HepG2 (cell line): Measurements from ENCODE around the gene BPHL. TPM values are rescaled to one million over a fixed set of nuclear protein-coding genes. Genes with fewer than 3 reads are reported as not detected.
A peak's percentile ranks its signal among the peaks of the same experiment; 100 is the strongest.

Experiments
- AGO1 ChIP-seq: fragments of 200-400 bp; formaldehyde crosslinking; IDR thresholded peaks from 2 replicates; pipeline ENCODE4 v1.6.1; 2017; ENCODE audit warnings: mild to moderate bottlenecking, low read depth, low read length, moderate library complexity; ENCODE audit not compliant: poor library complexity, severe bottlenecking
- BRCA1 ChIP-seq: sonication (generic); formaldehyde crosslinking; IDR thresholded peaks from 2 replicates; pipeline ENCODE4 v1.4.0; 2020; ENCODE audit warnings: missing genetic modification reagents
- CBX2 ChIP-seq, 2 experiments: fragments of 200-600 bp in 1 of 2; sonication (generic); formaldehyde crosslinking in 1 of 2; IDR thresholded peaks; 2 replicates each; pipeline versions ENCODE4 v1.7.0 to v1.8.1; 2018 to 2022; ENCODE audit warnings: low read depth in 2 of 2, low read length in 1 of 2, mild to moderate bottlenecking in 1 of 2, missing genetic modification reagents in 1 of 2
- CCAR2 ChIP-seq: fragments of 200-400 bp; formaldehyde crosslinking; optimal IDR thresholded peaks from 2 replicates; pipeline ENCODE3; 2018; ENCODE audit warnings: low read depth, mild to moderate bottlenecking, low read length, moderate library complexity
- GABPB1 ChIP-seq: IDR thresholded peaks from 2 replicates; pipeline ENCODE4 v1.6.1; 2016; ENCODE audit warnings: mild to moderate bottlenecking, missing genetic modification reagents, moderate library complexity, missing compliant biosample characterization
- IRF2 ChIP-seq: IDR thresholded peaks from 2 replicates; pipeline ENCODE4 v1.6.1; 2018; ENCODE audit warnings: missing genetic modification reagents, missing compliant biosample characterization
- KLF9 ChIP-seq: IDR thresholded peaks from 2 replicates; pipeline ENCODE4 v1.6.1; 2016; ENCODE audit warnings: low read depth
- MBNL3 ChIP-seq: fragments of 250-450 bp; sonication (Bioruptor Pico); conservative IDR thresholded peaks from 2 replicates; pipeline ENCODE4 v1.8.0; 2022; ENCODE audit warnings: mild to moderate bottlenecking, inconsistent platforms
- MYC ChIP-seq: sonication (generic); formaldehyde crosslinking; IDR thresholded peaks from 2 replicates; pipeline ENCODE4 v1.9.0; 2021; ENCODE audit warnings: missing genetic modification reagents, borderline replicate concordance
- RFX3 ChIP-seq: IDR thresholded peaks from 2 replicates; pipeline ENCODE4 v1.6.1; 2016; ENCODE audit warnings: missing biosample characterization, missing genetic modification reagents
- SSRP1 ChIP-seq: IDR thresholded peaks from 2 replicates; pipeline ENCODE4 v1.6.1; 2016; ENCODE audit warnings: control low read depth
- ZNF607 ChIP-seq: sonication (generic); formaldehyde crosslinking; IDR thresholded peaks from 2 replicates; pipeline ENCODE4 v1.5.1; 2020; ENCODE audit warnings: missing genetic modification reagents, mild to moderate bottlenecking, borderline replicate concordance
- ZNF629 ChIP-seq: sonication (generic); formaldehyde crosslinking; conservative IDR thresholded peaks from 2 replicates; pipeline ENCODE4 v1.5.0; 2020; ENCODE audit warnings: missing genetic modification reagents
- ZNF713 ChIP-seq: sonication (generic); formaldehyde crosslinking; IDR thresholded peaks from 2 replicates; pipeline ENCODE4 v1.4.0; 2020; ENCODE audit warnings: mild to moderate bottlenecking, missing genetic modification reagents
- ZNF746 ChIP-seq: sonication (generic); formaldehyde crosslinking; IDR thresholded peaks from 2 replicates; pipeline ENCODE4 v1.8.0; 2022; ENCODE audit warnings: mild to moderate bottlenecking, missing genetic modification reagents
- ZNF788 ChIP-seq: sonication (generic); formaldehyde crosslinking; IDR thresholded peaks from 2 replicates; pipeline ENCODE4 v1.5.0; 2020; ENCODE audit warnings: mild to moderate bottlenecking, missing genetic modification reagents, borderline replicate concordance
- polyA plus RNA-seq, 8 experiments: library from polyadenylated mRNA; depleted of rRNA in 3 of 8; stranded (reverse) in 7 of 8; unstranded in 1 of 8; fragments of >200 nt; fragmentation: Illumina TruSeq in 4 of 8; extraction: Trizol in 4 of 8; gene quantifications; 2 replicates each; pipeline versions ENCODE4 v1.2.1 to v1.2.3, GENCODE V29; 2011 to 2016; ENCODE audit warnings: low read depth in 4 of 8, missing spikeins in 1 of 8, mixed read lengths in 1 of 8; ENCODE audit not compliant: insufficient read depth in 1 of 8
- total RNA-seq, 5 experiments: library from RNA; depleted of rRNA; stranded (reverse); fragments of >200 nt; fragmentation: Illumina TruSeq; extraction: Trizol; gene quantifications; 2 replicates each; pipeline ENCODE4 v1.2.3, GENCODE V29; 2016; ENCODE audit warnings: low read depth in 1 of 5
- TF ChIP-seq, protein P1 (sequence below): sonication (generic); formaldehyde crosslinking; IDR thresholded peaks from 2 replicates; pipeline ENCODE4 v1.5.0; 2020; ENCODE audit warnings: mild to moderate bottlenecking, low read depth, missing genetic modification reagents, borderline replicate concordance
- TF ChIP-seq, protein P2 (sequence below): fragments of 450-650 bp; IDR thresholded peaks from 2 replicates; pipeline ENCODE4 v1.6.1; 2016
- TF ChIP-seq, protein P3 (sequence below): sonication (generic); formaldehyde crosslinking; IDR thresholded peaks from 2 replicates; pipeline ENCODE4 v1.8.1; 2023; ENCODE audit warnings: mild to moderate bottlenecking, inconsistent platforms, moderate library complexity, missing genetic modification reagents, borderline replicate concordance
- TF ChIP-seq, protein P4 (sequence below): sonication (generic); formaldehyde crosslinking; IDR thresholded peaks from 2 replicates; pipeline ENCODE4 v1.5.1; 2020; ENCODE audit warnings: missing genetic modification reagents, mild to moderate bottlenecking, borderline replicate concordance
- TF ChIP-seq, protein P5 (sequence below): sonication (generic); formaldehyde crosslinking; IDR thresholded peaks from 2 replicates; pipeline ENCODE4 v1.4.0; 2020; ENCODE audit warnings: missing genetic modification reagents
- TF ChIP-seq, protein P6 (sequence below): sonication (generic); formaldehyde crosslinking; IDR thresholded peaks from 2 replicates; pipeline ENCODE4 v1.9.0; 2021; ENCODE audit warnings: missing genetic modification reagents, mild to moderate bottlenecking, borderline replicate concordance

The BPHL gene
- total and polyA plus RNA-seq, 2 of the 13 experiments (the other 11 are each of a cell fraction or from before 2014, with no cell fraction given): 37.8 to 39.5 TPM

- TF ChIP-seq, protein P1, sequence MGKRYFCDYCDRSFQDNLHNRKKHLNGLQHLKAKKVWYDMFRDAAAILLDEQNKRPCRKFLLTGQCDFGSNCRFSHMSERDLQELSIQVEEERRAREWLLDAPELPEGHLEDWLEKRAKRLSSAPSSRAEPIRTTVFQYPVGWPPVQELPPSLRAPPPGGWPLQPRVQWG (CRISPR knock-in tag): no peak
- TF ChIP-seq, protein P2, sequence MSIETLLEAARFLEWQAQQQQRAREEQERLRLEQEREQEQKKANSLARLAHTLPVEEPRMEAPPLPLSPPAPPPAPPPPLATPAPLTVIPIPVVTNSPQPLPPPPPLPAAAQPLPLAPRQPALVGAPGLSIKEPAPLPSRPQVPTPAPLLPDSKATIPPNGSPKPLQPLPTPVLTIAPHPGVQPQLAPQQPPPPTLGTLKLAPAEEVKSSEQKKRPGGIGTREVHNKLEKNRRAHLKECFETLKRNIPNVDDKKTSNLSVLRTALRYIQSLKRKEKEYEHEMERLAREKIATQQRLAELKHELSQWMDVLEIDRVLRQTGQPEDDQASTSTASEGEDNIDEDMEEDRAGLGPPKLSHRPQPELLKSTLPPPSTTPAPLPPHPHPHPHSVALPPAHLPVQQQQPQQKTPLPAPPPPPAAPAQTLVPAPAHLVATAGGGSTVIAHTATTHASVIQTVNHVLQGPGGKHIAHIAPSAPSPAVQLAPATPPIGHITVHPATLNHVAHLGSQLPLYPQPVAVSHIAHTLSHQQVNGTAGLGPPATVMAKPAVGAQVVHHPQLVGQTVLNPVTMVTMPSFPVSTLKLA: peak; percentile 79
- 0 out of 2 replicates have a peak, but pooled peaks have one; percentile 17 for TF ChIP-seq MBNL3 (CRISPR knock-in tag)
- TF ChIP-seq GABPB1 (CRISPR knock-in tag): peak; percentile 55
- no peak for TF ChIP-seq CCAR2
- TF ChIP-seq SSRP1 (CRISPR knock-in tag): 0 out of 2 replicates have a peak, but pooled peaks have one; percentile 14
- TF ChIP-seq ZNF788: peak; percentile 86; the same call in 1 of the 2 replicates
- TF ChIP-seq MYC: peak; percentile 68; the same call in 1 of the 2 replicates
- TF ChIP-seq, protein P3, sequence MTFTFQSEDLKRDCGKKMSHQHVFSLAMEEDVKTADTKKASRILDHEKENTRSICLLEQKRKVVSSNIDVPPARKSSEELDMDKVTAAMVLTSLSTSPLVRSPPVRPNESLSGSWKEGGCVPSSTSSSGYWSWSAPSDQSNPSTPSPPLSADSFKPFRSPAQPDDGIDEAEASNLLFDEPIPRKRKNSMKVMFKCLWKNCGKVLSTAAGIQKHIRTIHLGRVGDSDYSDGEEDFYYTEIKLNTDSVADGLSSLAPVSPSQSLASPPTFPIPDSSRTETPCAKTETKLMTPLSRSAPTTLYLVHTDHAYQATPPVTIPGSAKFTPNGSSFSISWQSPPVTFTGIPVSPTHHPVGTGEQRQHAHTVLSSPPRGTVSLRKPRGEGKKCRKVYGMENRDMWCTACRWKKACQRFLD: 0 out of 2 replicates have a peak, but pooled peaks have one; percentile 72
- TF ChIP-seq ZNF629 (CRISPR knock-in tag): 0 out of 2 replicates have a peak, but pooled peaks have one; percentile 14
- TF ChIP-seq RFX3 (CRISPR knock-in tag): no peak
- TF ChIP-seq IRF2 (CRISPR knock-in tag): peak; percentile 92
- no peak for TF ChIP-seq ZNF607 (CRISPR knock-in tag)
- TF ChIP-seq KLF9 (CRISPR knock-in tag): peak; percentile 73; the same call in 1 of the 2 replicates
- TF ChIP-seq CBX2 (IDR thresholded peaks at IDR 0.05; ENCODE audit: low read depth, low read length): no peak
- TF ChIP-seq CBX2 (CRISPR knock-in tag; IDR thresholded peaks at IDR 0.05; ENCODE audit: low read depth): no peak
- peak; percentile 86 for TF ChIP-seq ZNF746
- TF ChIP-seq, protein P4, sequence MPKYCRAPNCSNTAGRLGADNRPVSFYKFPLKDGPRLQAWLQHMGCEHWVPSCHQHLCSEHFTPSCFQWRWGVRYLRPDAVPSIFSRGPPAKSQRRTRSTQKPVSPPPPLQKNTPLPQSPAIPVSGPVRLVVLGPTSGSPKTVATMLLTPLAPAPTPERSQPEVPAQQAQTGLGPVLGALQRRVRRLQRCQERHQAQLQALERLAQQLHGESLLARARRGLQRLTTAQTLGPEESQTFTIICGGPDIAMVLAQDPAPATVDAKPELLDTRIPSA (CRISPR knock-in tag): no peak
- TF ChIP-seq BRCA1 (CRISPR knock-in tag): no peak
- TF ChIP-seq, protein P5, sequence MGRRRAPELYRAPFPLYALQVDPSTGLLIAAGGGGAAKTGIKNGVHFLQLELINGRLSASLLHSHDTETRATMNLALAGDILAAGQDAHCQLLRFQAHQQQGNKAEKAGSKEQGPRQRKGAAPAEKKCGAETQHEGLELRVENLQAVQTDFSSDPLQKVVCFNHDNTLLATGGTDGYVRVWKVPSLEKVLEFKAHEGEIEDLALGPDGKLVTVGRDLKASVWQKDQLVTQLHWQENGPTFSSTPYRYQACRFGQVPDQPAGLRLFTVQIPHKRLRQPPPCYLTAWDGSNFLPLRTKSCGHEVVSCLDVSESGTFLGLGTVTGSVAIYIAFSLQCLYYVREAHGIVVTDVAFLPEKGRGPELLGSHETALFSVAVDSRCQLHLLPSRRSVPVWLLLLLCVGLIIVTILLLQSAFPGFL (CRISPR knock-in tag): no peak
- TF ChIP-seq, protein P6, sequence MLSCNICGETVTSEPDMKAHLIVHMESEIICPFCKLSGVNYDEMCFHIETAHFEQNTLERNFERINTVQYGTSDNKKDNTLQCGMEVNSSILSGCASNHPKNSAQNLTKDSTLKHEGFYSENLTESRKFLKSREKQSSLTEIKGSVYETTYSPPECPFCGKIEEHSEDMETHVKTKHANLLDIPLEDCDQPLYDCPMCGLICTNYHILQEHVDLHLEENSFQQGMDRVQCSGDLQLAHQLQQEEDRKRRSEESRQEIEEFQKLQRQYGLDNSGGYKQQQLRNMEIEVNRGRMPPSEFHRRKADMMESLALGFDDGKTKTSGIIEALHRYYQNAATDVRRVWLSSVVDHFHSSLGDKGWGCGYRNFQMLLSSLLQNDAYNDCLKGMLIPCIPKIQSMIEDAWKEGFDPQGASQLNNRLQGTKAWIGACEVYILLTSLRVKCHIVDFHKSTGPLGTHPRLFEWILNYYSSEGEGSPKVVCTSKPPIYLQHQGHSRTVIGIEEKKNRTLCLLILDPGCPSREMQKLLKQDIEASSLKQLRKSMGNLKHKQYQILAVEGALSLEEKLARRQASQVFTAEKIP (CRISPR knock-in tag): no peak
- no peak for TF ChIP-seq AGO1
- TF ChIP-seq ZNF713: no peak
These were observed 20.8 kb downstream of the BPHL start (continued) for GRCh38 chr6:3139090-3139903.
